Ascending aorta (tissue), 2 donors: ENCODE results near the gene PLCL2. TPM values are rescaled to one million over a fixed set of nuclear protein-coding genes. Genes with fewer than 3 reads are reported as not detected.

ENCODE experiments used
- DNase-seq, 2 donors: peaks; one replicate each; pipeline ENCODE4 v3.0.0-alpha.2; 2019; ENCODE audit warnings: low spot score in 2 of 2
- H3K27ac ChIP-seq, 2 donors: fragments of 200-600 bp; sonication (generic); one replicate each; pipeline ENCODE4 v1.5.1; 2016 to 2017; ENCODE audit warnings: mild to moderate bottlenecking in 1 of 2
- H3K27me3 ChIP-seq: fragments of 200-600 bp; sonication (generic); one replicate; pipeline ENCODE4 v1.5.1; 2017
- H3K36me3 ChIP-seq, 2 donors: fragments of 200-600 bp; sonication (generic); one replicate each; pipeline ENCODE4 v1.5.1; 2016
- H3K4me1 ChIP-seq, 2 donors: fragments of 200-600 bp; sonication (generic); one replicate each; pipeline ENCODE4 v1.5.1; 2016 to 2017; ENCODE audit warnings: mild to moderate bottlenecking in 1 of 2
- H3K4me3 ChIP-seq, 2 donors: fragments of 200-600 bp; sonication (generic); one replicate each; pipeline ENCODE4 v1.5.1; 2016 to 2017; ENCODE audit warnings: mild to moderate bottlenecking in 1 of 2
- H3K9me3 ChIP-seq, 2 donors: fragments of 200-600 bp; sonication (generic); one replicate each; pipeline ENCODE4 v1.5.1; 2016
- CTCF ChIP-seq, 3 experiments: fragments of 200-600 bp in 2 of 3; fragments of 450-650 bp in 1 of 3; sonication (generic) in 2 of 3; IDR thresholded peaks; one replicate each; pipeline ENCODE4 v1.5.1; 2016 to 2019; ENCODE audit warnings: antibody characterized with exemption in 3 of 3, mild to moderate bottlenecking in 1 of 3, moderate library complexity in 1 of 3
- intact Hi-C: fragments of 100-400 bp; cut with DNase I; formaldehyde crosslinking; loops from one replicate; pipeline ENCODE4 v1.15.1; 2023
- total RNA-seq: library from RNA; depleted of rRNA; stranded (reverse); fragments of >200 nt; gene quantifications from one replicate; pipeline ENCODE4 v1.1.0, GENCODE V29; 2016

The PLCL2 gene
- total RNA-seq, 1 donor from 2014 or later, result 2.9 TPM

GRCh38 chr3:17045705-17046104 lies 160.9 kb downstream of the PLCL2 start:
- Histone ChIP-seq H3K27me3 (no peaks in the 10 kb centered on the region), H3K4me1 (no peaks in the 10 kb centered on the region), H3K9me3 (no peaks in the 10 kb centered on the region), H3K27ac (no peak overlapping the region), H3K4me3 (no peak overlapping the region), H3K36me3 (no peaks in the 10 kb centered on the region)
- DNase-seq, result no peak
- intact Hi-C loops, result no loop called here
- no peak for TF ChIP-seq CTCF (IDR thresholded peaks at IDR 0.05)

- intact Hi-C loops, result no loop called here
- no peak for DNase-seq
- Histone ChIP-seq H3K4me1 (no peaks in the 10 kb centered on the region), H3K36me3 (no peaks in the 10 kb centered on the region), H3K27me3 (no peaks in the 10 kb centered on the region), H3K27ac (no peak overlapping the region), H3K9me3 (no peaks in the 10 kb centered on the region), H3K4me3 (no peak overlapping the region)
- no peak for TF ChIP-seq CTCF (IDR thresholded peaks at IDR 0.05)
Measured at GRCh38 chr3:17046623-17047022, 161.9 kb downstream of the PLCL2 start.

GRCh38 chr3:17047162-17047561 lies 162.4 kb downstream of the PLCL2 start:
- H3K9me3 ChIP-seq, result peaks cover 0 to 1% of the 10 kb centered on the region in 2 donors
- TF ChIP-seq CTCF (IDR thresholded peaks at IDR 0.05), result no peak
- H3K4me1 ChIP-seq, result no peaks in the 10 kb centered on the region
- H3K4me3 ChIP-seq, result no peak overlapping the region
- DNase-seq, result no peak
- no peak overlapping the region for H3K27ac ChIP-seq
- H3K36me3 ChIP-seq, result no peaks in the 10 kb centered on the region
- no peaks in the 10 kb centered on the region for H3K27me3 ChIP-seq
- intact Hi-C loops, result no loop called here

GRCh38 chr3:17047894-17048293 lies 163.1 kb downstream of the PLCL2 start:
- DNase-seq, result no peak
- Histone ChIP-seq H3K36me3 (no peaks in the 10 kb centered on the region), H3K9me3 (peaks cover 0 to 8% of the 10 kb centered on the region in 2 donors), H3K27ac (no peak overlapping the region), H3K27me3 (no peaks in the 10 kb centered on the region), H3K4me1 (no peaks in the 10 kb centered on the region), H3K4me3 (no peak overlapping the region)
- intact Hi-C loops, result no loop called here
- TF ChIP-seq CTCF (IDR thresholded peaks at IDR 0.05), result no peak

- H3K4me1 ChIP-seq, result no peaks in the 10 kb centered on the region
- H3K27me3 ChIP-seq, result no peaks in the 10 kb centered on the region
- no peak for DNase-seq
- H3K36me3 ChIP-seq, result no peaks in the 10 kb centered on the region
- intact Hi-C loops, result no loop called here
- peaks cover 0 to 19% of the 10 kb centered on the region in 2 donors for H3K9me3 ChIP-seq
- no peak overlapping the region for H3K27ac ChIP-seq
- no peak overlapping the region for H3K4me3 ChIP-seq
- no peak for TF ChIP-seq CTCF (IDR thresholded peaks at IDR 0.05)
Measured at GRCh38 chr3:17050071-17050470, 165.3 kb downstream of the PLCL2 start.

GRCh38 chr3:17050506-17050905 lies 165.8 kb downstream of the PLCL2 start:
- TF ChIP-seq CTCF (IDR thresholded peaks at IDR 0.05), result no peak
- Histone ChIP-seq H3K9me3 (peaks cover 0 to 19% of the 10 kb centered on the region in 2 donors), H3K27ac (no peak overlapping the region), H3K4me3 (no peak overlapping the region), H3K27me3 (no peaks in the 10 kb centered on the region), H3K36me3 (no peaks in the 10 kb centered on the region), H3K4me1 (no peaks in the 10 kb centered on the region)
- intact Hi-C loops, result no loop called here
- DNase-seq, result no peak
